ENCODE data around the gene PLSCR5.

The PLSCR5 gene

GRCh38 chr3:146621723-146622122 is 16.6 kb upstream of the PLSCR5 start:
- CTCF ChIA-PET, result interaction anchor here (0.9 to 1.3 kb wide), 3 partner anchors 15 to 19 kb away, joined by 3 to 4 read pairs (median 3); no protein-coding TSS in a partner anchor

GRCh38 chr3:146612015-146612414 is 6.9 kb upstream of the PLSCR5 start:
- POLR2A ChIA-PET, result no interaction called here

More at GRCh38 chr3:146621723-146622122, 16.6 kb upstream of the PLSCR5 start:
- Histone ChIP-seq H3K36me3 (ENCODE audit: control insufficient read depth in 4 of 4, insufficient read depth in 4 of 4, low read length in 3 of 4) (no peaks in the 10 kb centered on the region), H3K27me3 (replicated peaks in 2 of 5; ENCODE audit: control insufficient read depth in 4 of 5, insufficient read depth in 5 of 5, low read length in 4 of 5) (no peaks in the 10 kb centered on the region), H3K9me3 (ENCODE audit: control extremely low read depth in 1 of 5, control insufficient read depth in 4 of 5, insufficient read depth in 2 of 5, low read depth in 1 of 5, low read length in 4 of 5) (no peaks in the 10 kb centered on the region), H3K4me3 (ENCODE audit: control insufficient read depth in 1 of 7, extremely low read depth in 1 of 7, insufficient read depth in 4 of 7, low read depth in 2 of 7, low read length in 6 of 7) (no peak overlapping the region), H3K4me1 (ENCODE audit: control extremely low read depth in 1 of 4, control insufficient read depth in 4 of 4, insufficient read depth in 4 of 4, low read length in 3 of 4) (peaks cover 0 to 4% (median 2%) of the 10 kb centered on the region in 4 experiments), H3K27ac (ENCODE audit: insufficient read depth in 1 of 2, low read depth in 1 of 2, low read length in 2 of 2, poor library complexity in 1 of 2, severe bottlenecking in 2 of 2) (no peak overlapping the region)
- DNase-seq, result no peak
- POLR2A ChIA-PET, result no interaction called here

GRCh38 chr3:146611096-146611495 is 6.0 kb upstream of the PLSCR5 start:
- H3K4me1 ChIP-seq (ENCODE audit: control extremely low read depth in 1 of 4, control insufficient read depth in 4 of 4, insufficient read depth in 4 of 4, low read length in 3 of 4), result no peaks in the 10 kb centered on the region
- ChIA-PET CTCF (interaction anchor here (1.3 kb wide), 1 partner anchor 8 kb away, joined by 3 read pairs; no protein-coding TSS in a partner anchor), POLR2A (no interaction called here)
- no peaks in the 10 kb centered on the region for H3K9me3 ChIP-seq (ENCODE audit: control extremely low read depth in 1 of 5, control insufficient read depth in 4 of 5, insufficient read depth in 2 of 5, low read depth in 1 of 5, low read length in 4 of 5)
- whole genome bisulfite sequencing (ENCODE audit: insufficient coverage), result 96% methylated on average over 3 of the region's 3 CpGs
- H3K36me3 ChIP-seq (ENCODE audit: control insufficient read depth in 4 of 4, insufficient read depth in 4 of 4, low read length in 3 of 4), result no peaks in the 10 kb centered on the region
- H3K27me3 ChIP-seq (replicated peaks in 2 of 5; ENCODE audit: control insufficient read depth in 4 of 5, insufficient read depth in 5 of 5, low read length in 4 of 5), result no peaks in the 10 kb centered on the region
- no peak overlapping the region for H3K27ac ChIP-seq (ENCODE audit: insufficient read depth in 1 of 2, low read depth in 1 of 2, low read length in 2 of 2, poor library complexity in 1 of 2, severe bottlenecking in 2 of 2)
- DNase-seq, result no peak
- H3K4me3 ChIP-seq (ENCODE audit: control insufficient read depth in 1 of 7, extremely low read depth in 1 of 7, insufficient read depth in 4 of 7, low read depth in 2 of 7, low read length in 6 of 7), result no peak overlapping the region

More at GRCh38 chr3:146612015-146612414, 6.9 kb upstream of the PLSCR5 start:
- H3K9me3 ChIP-seq (ENCODE audit: control extremely low read depth in 1 of 5, control insufficient read depth in 4 of 5, insufficient read depth in 2 of 5, low read depth in 1 of 5, low read length in 4 of 5), result no peaks in the 10 kb centered on the region
- no peak overlapping the region for H3K27ac ChIP-seq (ENCODE audit: insufficient read depth in 1 of 2, low read depth in 1 of 2, low read length in 2 of 2, poor library complexity in 1 of 2, severe bottlenecking in 2 of 2)
- no peaks in the 10 kb centered on the region for H3K27me3 ChIP-seq (replicated peaks in 2 of 5; ENCODE audit: control insufficient read depth in 4 of 5, insufficient read depth in 5 of 5, low read length in 4 of 5)
- H3K4me3 ChIP-seq (ENCODE audit: control insufficient read depth in 1 of 7, extremely low read depth in 1 of 7, insufficient read depth in 4 of 7, low read depth in 2 of 7, low read length in 6 of 7), result no peak overlapping the region
- no peak for DNase-seq
- H3K4me1 ChIP-seq (ENCODE audit: control extremely low read depth in 1 of 4, control insufficient read depth in 4 of 4, insufficient read depth in 4 of 4, low read length in 3 of 4), result no peaks in the 10 kb centered on the region
- no peaks in the 10 kb centered on the region for H3K36me3 ChIP-seq (ENCODE audit: control insufficient read depth in 4 of 4, insufficient read depth in 4 of 4, low read length in 3 of 4)
- CTCF ChIA-PET, result interaction anchor here (1.3 kb wide), 1 partner anchor 9 kb away, joined by 3 read pairs; no protein-coding TSS in a partner anchor
- no CpG with 5 or more reads among the region's 2 CpGs for WGBS (ENCODE audit: insufficient coverage)

- H3K27ac ChIP-seq (ENCODE audit: insufficient read depth in 1 of 2, low read depth in 1 of 2, low read length in 2 of 2, poor library complexity in 1 of 2, severe bottlenecking in 2 of 2), result no peak overlapping the region
- DNase-seq, result no peak
- H3K4me3 ChIP-seq (ENCODE audit: control insufficient read depth in 1 of 7, extremely low read depth in 1 of 7, insufficient read depth in 4 of 7, low read depth in 2 of 7, low read length in 6 of 7), result no peak overlapping the region
- ChIA-PET CTCF (interaction anchor here (0.9 to 2.7 kb wide), 4 partner anchors 11 to 408 kb away, joined by 3 to 9 read pairs (median 4); no protein-coding TSS in a partner anchor), POLR2A (no interaction called here)
- no peaks in the 10 kb centered on the region for H3K36me3 ChIP-seq (ENCODE audit: control insufficient read depth in 4 of 4, insufficient read depth in 4 of 4, low read length in 3 of 4)
- H3K9me3 ChIP-seq (ENCODE audit: control extremely low read depth in 1 of 5, control insufficient read depth in 4 of 5, insufficient read depth in 2 of 5, low read depth in 1 of 5, low read length in 4 of 5), result no peaks in the 10 kb centered on the region
- H3K4me1 ChIP-seq (ENCODE audit: control extremely low read depth in 1 of 4, control insufficient read depth in 4 of 4, insufficient read depth in 4 of 4, low read length in 3 of 4), result no peaks in the 10 kb centered on the region
- no peaks in the 10 kb centered on the region for H3K27me3 ChIP-seq (replicated peaks in 2 of 5; ENCODE audit: control insufficient read depth in 4 of 5, insufficient read depth in 5 of 5, low read length in 4 of 5)
- WGBS (ENCODE audit: insufficient coverage), result 100% methylated on average over 1 of the region's 3 CpGs
Observed at GRCh38 chr3:146598535-146598934, 6.6 kb downstream of the PLSCR5 start.

DNA sequence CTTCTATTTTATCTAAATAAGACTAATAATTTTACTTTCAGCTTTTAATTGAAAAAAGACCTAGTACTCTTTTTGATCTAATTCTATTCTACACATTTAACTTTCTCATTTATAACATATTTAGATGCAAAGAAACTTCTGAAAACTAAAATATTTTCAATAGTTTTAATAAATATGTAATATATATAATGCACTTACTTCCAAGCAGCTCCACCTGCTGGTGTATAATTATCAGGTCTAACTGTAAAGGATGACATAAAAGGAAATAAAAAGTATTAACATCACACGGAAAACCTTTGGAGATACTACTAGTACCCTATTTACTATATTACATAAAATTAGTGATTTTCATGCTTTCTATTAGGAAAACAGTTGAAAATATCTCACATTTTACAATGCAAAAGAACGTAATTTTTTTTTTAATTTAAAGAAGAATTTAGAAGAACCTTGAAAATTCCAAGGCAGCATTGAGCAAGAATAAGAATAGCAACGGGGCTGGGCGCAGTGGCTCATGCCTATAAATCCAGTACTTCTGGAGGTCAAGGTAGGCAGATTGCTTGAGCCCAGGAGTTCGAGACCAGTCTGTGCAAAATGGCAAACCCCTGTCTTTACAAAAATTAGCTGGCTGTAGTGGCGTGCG is 10.2 kb downstream of the PLSCR5 start:
- Histone ChIP-seq H3K36me3 (ENCODE audit: control insufficient read depth in 4 of 4, insufficient read depth in 4 of 4, low read length in 3 of 4) (no peaks in the 10 kb centered on the region), H3K4me1 (ENCODE audit: control extremely low read depth in 1 of 4, control insufficient read depth in 4 of 4, insufficient read depth in 4 of 4, low read length in 3 of 4) (no peaks in the 10 kb centered on the region), H3K27me3 (replicated peaks in 2 of 5; ENCODE audit: control insufficient read depth in 4 of 5, insufficient read depth in 5 of 5, low read length in 4 of 5) (no peaks in the 10 kb centered on the region), H3K9me3 (ENCODE audit: control extremely low read depth in 1 of 5, control insufficient read depth in 4 of 5, insufficient read depth in 2 of 5, low read depth in 1 of 5, low read length in 4 of 5) (no peaks in the 10 kb centered on the region), H3K27ac (ENCODE audit: insufficient read depth in 1 of 2, low read depth in 1 of 2, low read length in 2 of 2, poor library complexity in 1 of 2, severe bottlenecking in 2 of 2) (no peak overlapping the region), H3K4me3 (ENCODE audit: control insufficient read depth in 1 of 7, extremely low read depth in 1 of 7, insufficient read depth in 4 of 7, low read depth in 2 of 7, low read length in 6 of 7) (no peak overlapping the region)
- ChIA-PET CTCF (interaction anchor here (0.8 to 2.6 kb wide), 8 partner anchors 9 to 404 kb away, joined by 3 to 12 read pairs (median 4); no protein-coding TSS in a partner anchor), POLR2A (no interaction called here)
- WGBS (ENCODE audit: insufficient coverage), result 89% methylated on average over 5 of the region's 7 CpGs
- DNase-seq, result peak; percentile 14 to 42 (median 42)

DNA sequence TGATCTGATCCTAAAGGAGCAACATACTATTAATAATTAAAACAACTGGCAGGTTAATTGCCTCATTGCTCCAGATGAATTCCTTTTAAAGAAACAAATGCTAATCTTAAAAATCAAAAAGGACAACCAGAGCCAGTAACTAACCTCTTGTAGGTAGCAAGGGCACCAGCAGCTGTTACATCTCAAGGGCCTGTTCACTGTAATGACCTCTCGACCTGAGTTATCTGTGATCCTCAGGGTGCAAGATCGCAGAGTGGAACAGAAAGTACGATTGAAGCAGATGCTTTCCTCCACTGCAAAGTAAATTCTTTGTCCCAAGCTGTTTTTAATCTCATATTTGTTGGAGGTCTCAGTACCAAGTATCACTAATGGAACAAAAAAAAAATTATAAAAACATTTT is 11.4 kb downstream of the PLSCR5 start:
- Histone ChIP-seq H3K4me1 (ENCODE audit: control extremely low read depth in 1 of 4, control insufficient read depth in 4 of 4, insufficient read depth in 4 of 4, low read length in 3 of 4) (no peaks in the 10 kb centered on the region), H3K9me3 (ENCODE audit: control extremely low read depth in 1 of 5, control insufficient read depth in 4 of 5, insufficient read depth in 2 of 5, low read depth in 1 of 5, low read length in 4 of 5) (no peaks in the 10 kb centered on the region), H3K27ac (ENCODE audit: insufficient read depth in 1 of 2, low read depth in 1 of 2, low read length in 2 of 2, poor library complexity in 1 of 2, severe bottlenecking in 2 of 2) (no peak overlapping the region), H3K4me3 (ENCODE audit: control insufficient read depth in 1 of 7, extremely low read depth in 1 of 7, insufficient read depth in 4 of 7, low read depth in 2 of 7, low read length in 6 of 7) (no peak overlapping the region), H3K27me3 (replicated peaks in 2 of 5; ENCODE audit: control insufficient read depth in 4 of 5, insufficient read depth in 5 of 5, low read length in 4 of 5) (no peaks in the 10 kb centered on the region), H3K36me3 (ENCODE audit: control insufficient read depth in 4 of 4, insufficient read depth in 4 of 4, low read length in 3 of 4) (no peaks in the 10 kb centered on the region)
- POLR2A ChIA-PET, result no interaction called here
- DNase-seq, result no peak
- CTCF ChIA-PET, result interaction anchor here (0.9 to 2.6 kb wide), 6 partner anchors 9 to 402 kb away, joined by 3 to 12 read pairs (median 4); no protein-coding TSS in a partner anchor
- 94% methylated on average over 2 of the region's 3 CpGs for WGBS (ENCODE audit: insufficient coverage)

DNA sequence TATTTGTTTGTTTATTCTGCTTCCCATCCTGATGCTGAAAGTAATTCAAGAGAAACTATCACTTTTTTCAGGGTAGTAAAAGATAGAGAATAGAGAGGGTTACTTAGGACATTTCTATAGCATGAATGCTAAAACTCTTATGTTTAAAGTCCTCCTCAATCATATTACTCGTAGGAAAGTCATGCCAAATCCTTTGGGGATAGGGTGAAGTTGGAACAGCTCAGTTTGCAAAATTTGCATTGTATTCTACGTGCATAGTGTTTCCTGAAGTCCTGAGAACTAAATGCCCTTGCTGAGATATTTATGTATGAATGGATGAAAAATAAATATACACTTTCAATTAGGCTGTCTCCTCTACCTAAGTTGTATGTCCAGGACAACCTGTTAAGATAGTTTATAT is 14.6 kb downstream of the PLSCR5 start:
- H3K36me3 ChIP-seq (ENCODE audit: control insufficient read depth in 4 of 4, insufficient read depth in 4 of 4, low read length in 3 of 4), result no peaks in the 10 kb centered on the region
- H3K27me3 ChIP-seq (replicated peaks in 2 of 5; ENCODE audit: control insufficient read depth in 4 of 5, insufficient read depth in 5 of 5, low read length in 4 of 5), result no peaks in the 10 kb centered on the region
- CTCF ChIA-PET, result interaction anchor here (0.7 to 3.1 kb wide), 8 partner anchors 9 to 401 kb away, joined by 3 to 26 read pairs (median 4); no protein-coding TSS in a partner anchor
- WGBS (ENCODE audit: insufficient coverage), result no CpG with 5 or more reads among the region's 2 CpGs
- H3K4me3 ChIP-seq (ENCODE audit: control insufficient read depth in 1 of 7, extremely low read depth in 1 of 7, insufficient read depth in 4 of 7, low read depth in 2 of 7, low read length in 6 of 7), result no peak overlapping the region
- POLR2A ChIA-PET, result no interaction called here
- H3K4me1 ChIP-seq (ENCODE audit: control extremely low read depth in 1 of 4, control insufficient read depth in 4 of 4, insufficient read depth in 4 of 4, low read length in 3 of 4), result no peaks in the 10 kb centered on the region
- no peaks in the 10 kb centered on the region for H3K9me3 ChIP-seq (ENCODE audit: control extremely low read depth in 1 of 5, control insufficient read depth in 4 of 5, insufficient read depth in 2 of 5, low read depth in 1 of 5, low read length in 4 of 5)
- DNase-seq, result no peak
- H3K27ac ChIP-seq (ENCODE audit: insufficient read depth in 1 of 2, low read depth in 1 of 2, low read length in 2 of 2, poor library complexity in 1 of 2, severe bottlenecking in 2 of 2), result no peak overlapping the region

Data from common myeloid progenitor, CD34-positive (primary cell).